Measurements from ENCODE around the gene NTRK2. TPM values are rescaled to one million over a fixed set of nuclear protein-coding genes. Genes with fewer than 3 reads are reported as not detected.

The NTRK2 gene
- total RNA-seq, 1 donor from 2014 or later: 0.98 TPM

DNA sequence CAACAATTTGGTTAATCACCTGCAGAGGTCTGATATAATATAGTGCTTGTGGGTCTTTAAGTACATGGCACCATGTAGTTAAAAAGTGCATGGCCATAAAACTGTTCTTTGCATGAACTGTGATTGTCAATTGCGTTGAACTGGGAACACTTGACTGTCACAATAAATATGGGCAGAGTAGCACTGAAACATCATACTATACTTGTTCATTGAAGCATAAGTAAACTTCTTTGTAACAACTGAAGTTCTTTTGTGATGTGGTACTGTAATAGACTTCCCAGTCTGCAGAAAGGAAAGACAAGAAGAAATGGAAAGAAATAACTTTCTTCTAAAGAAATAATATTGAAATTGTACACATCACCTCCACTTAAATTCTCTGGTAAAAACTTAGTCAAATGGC is 9.8 kb upstream of the NTRK2 start:
- no peak for TF ChIP-seq CTCF (IDR thresholded peaks at IDR 0.05)
- Histone ChIP-seq H3K4me1 (no peaks in the 10 kb centered on the region), H3K27ac (no peak overlapping the region), H3K27me3 (no peaks in the 10 kb centered on the region), H3K9me3 (no peaks in the 10 kb centered on the region), H3K36me3 (no peaks in the 10 kb centered on the region), H3K4me3 (no peak overlapping the region)
- intact Hi-C loops (cut with DNase I): no loop called here
- DNase-seq (no peak), ATAC-seq (no peak)

- TF ChIP-seq CTCF (IDR thresholded peaks at IDR 0.05): peak; percentile 34
- H3K9me3 ChIP-seq: no peaks in the 10 kb centered on the region
- peaks cover 41% of the 10 kb centered on the region for H3K27me3 ChIP-seq
- H3K4me1 ChIP-seq: peaks cover 17% of the 10 kb centered on the region
- intact Hi-C loops (cut with DNase I): no loop called here
- ATAC-seq: no peak
- no peaks in the 10 kb centered on the region for H3K36me3 ChIP-seq
- no peak overlapping the region for H3K27ac ChIP-seq
- DNase-seq: no peak
- peak overlapping the region; percentile 44 for H3K4me3 ChIP-seq
Observed at GRCh38 chr9:84667571-84668195, 1.8 kb upstream of the NTRK2 start.

GRCh38 chr9:84668196-84669012 is 1.1 kb upstream of the NTRK2 start:
- Histone ChIP-seq H3K4me1 (peaks cover 17% of the 10 kb centered on the region), H3K9me3 (no peaks in the 10 kb centered on the region), H3K36me3 (no peaks in the 10 kb centered on the region), H3K27me3 (peaks cover 41% of the 10 kb centered on the region), H3K4me3 (peak overlapping the region; percentile 44), H3K27ac (no peak overlapping the region)
- TF ChIP-seq CTCF (IDR thresholded peaks at IDR 0.05): peak; percentile 46
- intact Hi-C loops (cut with DNase I): no loop called here
- DNase-seq (peak; percentile 76), ATAC-seq (peak; percentile 90)

GRCh38 chr9:84669013-84669287 is 579 bp upstream of the NTRK2 start:
- ATAC-seq: no peak
- H3K9me3 ChIP-seq: no peaks in the 10 kb centered on the region
- H3K4me1 ChIP-seq: peaks cover 17% of the 10 kb centered on the region
- peak overlapping the region; percentile 44 for H3K4me3 ChIP-seq
- H3K36me3 ChIP-seq: no peaks in the 10 kb centered on the region
- peaks cover 41% of the 10 kb centered on the region for H3K27me3 ChIP-seq
- no peak for DNase-seq
- no peak overlapping the region for H3K27ac ChIP-seq
- no peak for TF ChIP-seq CTCF (IDR thresholded peaks at IDR 0.05)
- intact Hi-C loops (cut with DNase I): no loop called here

GRCh38 chr9:84670138-84671041 is 861 bp downstream of the NTRK2 start:
- peaks cover 17% of the 10 kb centered on the region for H3K4me1 ChIP-seq
- no peaks in the 10 kb centered on the region for H3K9me3 ChIP-seq
- intact Hi-C loops (cut with DNase I): no loop called here
- ATAC-seq: peak; percentile 17
- H3K4me3 ChIP-seq: peak overlapping the region; percentile 44
- DNase-seq: no peak
- H3K36me3 ChIP-seq: no peaks in the 10 kb centered on the region
- no peak overlapping the region for H3K27ac ChIP-seq
- H3K27me3 ChIP-seq: peaks cover 41% of the 10 kb centered on the region
- TF ChIP-seq CTCF (IDR thresholded peaks at IDR 0.05): no peak
